HG02571 (cell line): ENCODE measurements around the gene ATP5MG.
"Not testable (repeated sequence)": the region's sequence is repeated elsewhere in the genome, so short reads cannot be mapped to it uniquely, and the experiment has no call there.

Experiments
- ATAC-seq: cut with Tn5 transposase; IDR thresholded peaks from one replicate; pipeline ENCODE4 v1.9.1; 2021; ENCODE audit warnings: mild to moderate bottlenecking, moderate library complexity; ENCODE audit not compliant: unreplicated experiment

ATP5MG gene

GRCh38 chr11:118401151-118401879, at the start of gene ATP5MG:
TSS of gene ATP5MG (plus strand) at chr11:118401606. CDS start at chr11:118401666, 60 bp downstream.
- ATAC-seq: peak; percentile 58

DNA sequence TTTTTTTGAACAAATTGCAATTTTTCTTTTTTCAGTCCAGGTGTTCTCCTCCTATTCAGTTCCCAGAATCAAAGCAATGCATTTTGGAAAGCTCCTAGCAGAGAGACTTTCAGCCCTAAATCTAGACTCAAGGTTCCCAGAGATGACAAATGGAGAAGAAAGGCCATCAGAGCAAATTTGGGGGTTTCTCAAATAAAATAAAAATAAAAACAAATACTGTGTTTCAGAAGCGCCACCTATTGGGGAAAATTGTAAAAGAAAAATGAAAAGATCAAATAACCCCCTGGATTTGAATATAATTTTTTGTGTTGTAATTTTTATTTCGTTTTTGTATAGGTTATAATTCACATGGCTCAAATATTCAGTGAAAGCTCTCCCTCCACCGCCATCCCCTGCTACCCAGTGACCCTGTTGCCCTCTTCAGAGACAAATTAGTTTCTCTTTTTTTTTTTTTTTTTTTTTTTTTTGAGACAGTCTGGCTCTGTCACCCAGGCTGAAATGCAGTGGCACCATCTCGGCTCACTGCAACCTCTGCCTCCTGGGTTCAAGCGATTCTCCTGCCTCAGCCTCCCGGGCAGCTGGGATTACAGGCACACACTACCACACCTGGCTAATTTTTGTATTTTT, 48.2 kb upstream of the ATP5MG start:
- no peak for ATAC-seq

- no peak for ATAC-seq
Observed at GRCh38 chr11:118358071-118358470, 43.3 kb upstream of the ATP5MG start.

DNA sequence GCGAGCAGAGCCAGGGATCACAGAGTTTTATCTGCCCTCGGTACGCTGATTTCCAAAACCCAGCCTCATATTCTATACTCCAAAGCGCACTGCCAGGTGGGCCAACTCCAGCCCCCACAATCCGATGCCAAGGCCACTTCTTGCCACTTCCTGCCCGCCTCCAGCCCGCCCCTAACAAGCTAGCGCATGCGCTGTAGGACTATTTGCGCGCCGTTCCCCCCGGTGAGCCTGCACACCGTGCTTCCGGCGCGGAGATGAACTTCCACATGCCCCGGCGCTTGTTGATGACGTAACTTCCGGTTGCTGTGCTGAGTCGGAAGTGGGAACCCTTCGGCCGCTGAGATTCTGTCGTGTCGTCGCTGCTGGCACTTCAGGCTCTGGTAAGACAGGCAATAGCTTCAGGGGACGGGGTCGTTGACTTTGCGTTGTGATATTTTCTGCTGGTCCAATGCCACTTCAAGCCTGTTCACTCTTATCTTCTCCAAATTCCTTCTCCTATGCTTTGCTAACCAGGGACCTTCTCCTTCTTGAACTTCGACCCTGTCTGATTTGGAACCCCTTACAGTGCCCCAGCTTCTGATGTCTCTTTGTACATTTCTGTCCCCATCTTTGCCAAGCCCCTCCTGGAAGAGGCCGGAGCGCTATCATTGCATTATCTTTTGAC, 42.0 kb upstream of the ATP5MG start, which contains the start of gene UBE4A:
Gene UBE4A, plus strand, starts transcription at position 306 of the 664 bp plus-strand sequence. CDS start 5,481 bp downstream, outside the sequence.
- peak; percentile 88 for ATAC-seq

DNA sequence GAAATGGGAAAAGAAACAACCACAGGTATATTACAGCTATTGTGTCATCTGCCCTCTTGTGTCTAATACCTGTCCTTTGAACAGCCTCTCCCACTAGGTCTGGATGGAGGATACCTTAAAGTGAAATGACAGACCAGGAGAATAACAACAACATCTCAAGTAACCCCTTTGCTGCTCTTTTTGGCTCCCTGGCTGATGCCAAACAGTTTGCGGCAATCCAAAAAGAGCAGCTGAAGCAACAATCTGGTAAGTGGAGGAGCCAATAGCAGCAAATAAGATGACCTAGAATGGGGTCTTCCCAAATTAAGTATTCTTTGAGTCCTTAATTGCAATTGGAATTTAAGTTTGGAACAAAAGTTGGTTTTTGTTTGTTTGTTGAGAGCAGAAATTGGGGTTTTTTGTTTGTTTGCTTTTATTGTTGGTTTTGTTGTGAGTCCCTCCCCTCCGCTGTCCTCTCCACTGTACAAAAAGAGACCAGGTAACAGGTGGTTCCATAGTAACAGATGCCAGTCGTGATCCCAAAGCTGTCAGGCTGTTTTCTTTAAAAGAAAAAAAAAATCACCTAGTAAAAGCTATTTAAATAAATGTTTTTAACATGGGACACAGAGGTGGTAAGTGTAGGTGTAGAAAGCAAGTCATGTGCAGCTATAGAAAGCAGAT, 36.3 kb upstream of the ATP5MG start:
- ATAC-seq: no peak

GRCh38 chr11:118366287-118366686, 35.1 kb upstream of the ATP5MG start:
- ATAC-seq: no peak

DNA sequence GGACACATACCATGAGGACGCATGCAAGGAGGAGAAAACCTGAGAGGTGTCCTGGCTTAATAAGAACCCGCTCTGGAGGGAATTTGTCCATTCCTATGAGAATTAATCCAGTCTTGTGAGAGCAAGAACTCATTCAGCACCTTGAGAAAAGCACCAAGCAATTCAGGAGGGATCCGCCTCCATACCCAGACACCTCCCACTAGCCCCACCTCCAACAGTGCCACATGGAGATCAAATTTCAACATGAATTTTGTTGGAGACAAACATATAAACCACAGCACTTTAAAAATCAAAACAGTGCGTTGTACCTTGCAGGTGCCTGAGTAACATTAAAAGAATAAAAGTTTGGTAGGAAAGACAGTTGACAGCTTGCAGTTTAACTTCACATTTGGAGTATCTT, 30.6 kb upstream of the ATP5MG start:
- no peak for ATAC-seq

DNA sequence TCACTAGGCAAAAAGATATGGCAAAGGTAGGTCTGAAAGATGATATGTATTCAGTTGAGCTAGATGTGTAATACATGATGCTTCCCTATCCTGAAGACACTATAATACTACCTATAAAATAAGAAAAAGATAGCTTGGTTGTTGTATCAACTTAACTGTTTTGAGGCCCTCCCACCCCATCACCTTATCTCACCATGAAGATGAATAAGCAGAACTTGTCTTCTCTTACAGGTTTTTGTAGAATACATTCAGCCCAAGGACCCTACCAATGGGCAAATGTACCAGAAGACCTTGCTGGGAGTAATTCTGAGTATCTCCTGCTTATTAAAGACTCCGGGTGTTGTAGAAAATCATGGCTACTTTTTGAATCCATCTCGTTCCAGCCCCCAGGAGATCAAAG, 28.1 kb upstream of the ATP5MG start:
- no peak for ATAC-seq

GRCh38 chr11:118373871-118374270, 27.5 kb upstream of the ATP5MG start:
- no peak for ATAC-seq

DNA sequence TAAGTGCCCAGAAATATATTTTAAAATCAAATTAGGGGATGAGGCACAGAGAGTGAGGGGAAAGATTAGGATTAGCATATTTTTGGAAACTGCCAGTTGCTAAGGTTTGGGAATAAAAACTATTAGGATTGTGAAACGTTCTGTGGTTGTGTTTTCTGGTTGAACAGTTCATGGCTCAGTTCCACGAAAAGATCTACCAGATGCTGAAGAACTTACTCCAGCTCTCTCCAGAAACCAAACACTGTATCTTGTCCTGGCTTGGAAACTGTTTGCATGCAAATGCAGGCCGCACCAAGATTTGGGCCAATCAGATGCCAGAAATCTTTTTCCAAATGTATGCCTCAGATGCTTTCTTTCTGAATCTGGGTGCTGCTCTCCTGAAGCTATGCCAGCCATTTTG, 26.7 kb upstream of the ATP5MG start:
- ATAC-seq: no peak

- ATAC-seq: no peak
Observed at GRCh38 chr11:118375978-118376377, 25.4 kb upstream of the ATP5MG start.

GRCh38 chr11:118379497-118379896, 21.9 kb upstream of the ATP5MG start:
- no peak for ATAC-seq

GRCh38 chr11:118380571-118380970, 20.8 kb upstream of the ATP5MG start:
- no peak for ATAC-seq

DNA sequence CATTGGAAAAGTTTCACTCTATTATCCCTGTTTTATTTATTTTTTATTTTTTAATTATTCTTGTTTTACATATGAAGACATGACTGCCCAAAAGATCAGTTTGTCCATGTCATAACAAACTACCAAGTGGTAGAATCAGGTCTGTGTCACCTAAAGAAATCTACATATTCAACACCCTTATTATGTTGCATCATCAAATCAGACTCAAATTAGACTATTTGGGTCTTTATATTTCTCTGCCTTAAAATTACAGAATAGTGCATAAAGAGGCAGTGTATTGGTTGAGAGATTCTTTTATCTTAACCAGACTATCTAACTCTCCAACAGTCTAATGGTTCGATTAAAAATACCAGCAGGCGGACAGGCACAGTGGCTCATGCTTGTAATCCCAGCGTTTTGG, 18.5 kb upstream of the ATP5MG start:
- no peak for ATAC-seq

DNA sequence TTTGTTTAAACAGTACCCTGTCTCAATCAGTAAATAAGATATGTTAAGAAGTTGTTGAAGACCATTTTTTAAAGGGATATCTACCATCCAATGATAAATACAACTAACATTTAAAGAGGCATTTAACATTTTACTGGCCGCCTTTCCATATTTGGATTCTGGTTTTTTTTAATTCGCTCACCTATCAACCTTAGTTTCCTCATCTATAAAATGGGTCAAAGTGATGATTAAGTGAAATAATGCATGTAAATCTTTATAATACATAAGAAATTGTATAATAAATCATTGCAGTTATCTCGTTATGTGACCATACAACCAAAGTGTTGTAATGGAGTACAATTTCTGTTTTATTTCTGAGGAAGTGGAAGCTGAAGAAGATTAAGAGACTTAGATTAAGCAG, 17.7 kb upstream of the ATP5MG start:
- ATAC-seq: no peak

DNA sequence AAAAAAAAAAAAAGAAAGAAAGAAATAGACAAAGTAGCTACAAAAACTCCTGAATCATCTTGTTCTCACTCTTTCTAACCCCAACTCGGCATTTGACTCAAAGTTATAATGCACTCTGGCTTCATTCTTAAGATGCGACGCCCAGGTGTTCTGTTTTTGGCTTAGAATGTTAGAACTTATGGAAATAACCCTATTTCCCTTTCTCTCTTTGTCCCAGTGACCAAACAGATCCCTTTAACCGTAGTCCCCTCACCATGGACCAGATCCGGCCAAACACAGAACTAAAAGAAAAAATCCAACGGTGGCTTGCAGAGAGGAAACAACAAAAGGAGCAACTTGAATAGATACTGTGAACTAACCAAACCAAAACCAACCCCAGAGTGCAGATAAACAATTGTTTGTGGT, 5.3 kb upstream of the ATP5MG start:
- no peak for ATAC-seq

GRCh38 chr11:118397448-118397847, 4.0 kb upstream of the ATP5MG start:
- ATAC-seq: no peak

DNA sequence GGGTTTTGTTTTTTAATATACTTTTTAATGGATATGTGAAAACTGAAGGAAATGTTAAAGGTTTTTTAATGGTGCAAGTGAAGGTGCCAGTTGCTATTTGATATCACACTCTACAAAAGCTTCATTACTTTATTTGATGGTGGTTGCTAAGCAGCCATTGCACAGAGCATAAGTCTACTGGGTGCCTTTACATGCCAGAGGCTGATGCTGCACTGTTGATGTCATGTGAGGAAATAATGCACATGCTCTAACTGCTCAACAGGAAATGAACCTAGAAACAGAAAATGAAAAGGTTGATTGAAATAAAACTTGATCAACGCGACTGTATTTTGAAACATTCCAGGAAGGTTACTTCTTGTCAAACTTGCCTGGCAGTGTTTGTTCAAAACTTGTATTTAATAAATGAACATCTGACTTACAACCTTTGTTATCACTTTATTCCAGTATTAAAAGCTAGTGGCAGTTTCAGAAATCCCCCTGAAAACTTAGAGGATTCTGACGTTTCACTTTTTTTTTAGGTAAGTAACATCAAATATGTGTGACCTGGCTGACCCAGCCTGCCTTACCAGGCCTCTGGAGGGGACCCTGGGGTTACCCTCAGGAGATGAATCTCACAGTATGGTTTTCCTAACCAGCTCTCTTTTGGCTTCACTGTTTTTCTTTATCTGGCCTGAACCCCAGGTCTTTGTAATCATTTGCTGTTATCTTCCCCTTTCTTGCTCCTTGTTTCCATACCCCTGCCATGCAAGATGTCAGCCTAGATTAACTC, 2.4 kb upstream of the ATP5MG start:
- no peak for ATAC-seq

DNA sequence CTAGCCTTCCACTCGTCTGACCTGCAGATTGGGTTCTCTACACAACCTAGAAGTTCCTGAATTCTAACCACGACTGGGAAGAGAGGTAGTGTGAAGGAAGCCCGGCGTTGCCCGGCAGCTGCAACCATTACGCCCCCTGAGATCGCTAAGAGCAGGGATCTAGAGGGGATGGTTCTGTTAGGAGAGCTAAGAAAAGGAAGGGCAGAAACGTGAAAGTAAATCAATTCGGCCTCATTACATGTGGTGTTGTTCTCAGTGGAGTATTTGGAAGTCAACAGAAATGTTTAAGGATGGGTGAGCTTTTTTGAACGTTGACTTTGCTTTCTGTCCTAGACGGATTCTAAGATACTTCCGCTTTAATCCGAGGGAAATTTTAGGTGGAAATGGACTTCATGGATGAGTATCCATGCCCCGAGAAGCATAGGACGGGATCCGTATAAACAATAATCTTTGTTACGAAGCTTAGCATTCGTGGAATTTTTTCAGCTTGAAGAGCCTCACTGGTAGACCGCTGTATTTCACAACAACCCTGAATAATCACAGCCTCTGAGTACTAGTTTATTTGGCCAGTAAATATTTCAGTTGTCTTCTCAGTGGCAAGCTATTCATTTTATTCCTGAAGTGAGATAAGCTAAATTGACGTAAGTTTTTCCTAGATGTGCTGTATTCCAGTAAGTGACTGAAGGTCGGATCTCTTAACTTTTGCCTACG, 629 bp downstream of the ATP5MG start:
- ATAC-seq: no peak

DNA sequence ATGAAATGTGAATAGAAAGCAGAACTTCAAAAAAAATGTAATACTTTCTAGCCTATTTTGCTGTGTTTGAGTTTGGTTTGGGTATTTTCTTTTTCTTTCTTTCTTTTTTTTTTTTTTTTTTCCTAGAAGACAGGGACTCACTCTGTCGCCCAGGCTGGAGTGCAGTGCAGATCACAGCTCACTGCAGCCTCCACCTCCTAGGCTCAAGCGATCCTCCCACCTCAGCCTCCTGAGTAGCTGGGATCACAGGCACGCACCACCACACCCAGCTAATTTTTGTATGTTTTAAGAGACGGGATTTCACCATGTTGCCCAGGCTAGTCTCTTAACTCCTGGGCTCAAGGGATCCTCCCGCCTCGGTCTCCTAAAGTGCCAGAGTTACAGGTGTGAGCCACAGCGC, 1.2 kb downstream of the ATP5MG start:
- not testable (repeated sequence) for ATAC-seq
